Measurements from ENCODE around the gene SHCBP1.

DNA sequence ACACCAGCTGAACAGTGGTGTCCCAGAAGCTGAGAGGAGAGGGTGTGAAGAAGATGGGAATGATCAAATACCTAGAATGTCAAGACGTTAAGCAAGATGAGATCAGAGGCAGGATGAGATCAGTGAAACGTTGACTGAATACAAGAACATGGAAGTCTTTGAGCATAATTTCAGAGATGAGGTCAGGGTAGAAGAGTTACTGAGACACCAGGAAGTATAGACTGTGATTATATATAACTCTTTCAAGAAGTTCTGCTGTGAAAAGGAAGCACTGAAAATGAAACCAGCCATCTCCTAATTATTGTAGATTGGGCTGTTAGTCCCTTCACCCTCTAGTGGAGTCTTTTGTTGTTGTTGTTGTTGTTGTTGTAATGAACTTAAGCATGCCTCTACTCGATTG lies 9.1 kb downstream of the SHCBP1 start:
- TF ChIP-seq, protein P1, sequence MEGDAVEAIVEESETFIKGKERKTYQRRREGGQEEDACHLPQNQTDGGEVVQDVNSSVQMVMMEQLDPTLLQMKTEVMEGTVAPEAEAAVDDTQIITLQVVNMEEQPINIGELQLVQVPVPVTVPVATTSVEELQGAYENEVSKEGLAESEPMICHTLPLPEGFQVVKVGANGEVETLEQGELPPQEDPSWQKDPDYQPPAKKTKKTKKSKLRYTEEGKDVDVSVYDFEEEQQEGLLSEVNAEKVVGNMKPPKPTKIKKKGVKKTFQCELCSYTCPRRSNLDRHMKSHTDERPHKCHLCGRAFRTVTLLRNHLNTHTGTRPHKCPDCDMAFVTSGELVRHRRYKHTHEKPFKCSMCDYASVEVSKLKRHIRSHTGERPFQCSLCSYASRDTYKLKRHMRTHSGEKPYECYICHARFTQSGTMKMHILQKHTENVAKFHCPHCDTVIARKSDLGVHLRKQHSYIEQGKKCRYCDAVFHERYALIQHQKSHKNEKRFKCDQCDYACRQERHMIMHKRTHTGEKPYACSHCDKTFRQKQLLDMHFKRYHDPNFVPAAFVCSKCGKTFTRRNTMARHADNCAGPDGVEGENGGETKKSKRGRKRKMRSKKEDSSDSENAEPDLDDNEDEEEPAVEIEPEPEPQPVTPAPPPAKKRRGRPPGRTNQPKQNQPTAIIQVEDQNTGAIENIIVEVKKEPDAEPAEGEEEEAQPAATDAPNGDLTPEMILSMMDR (IDR thresholded peaks at IDR 0.05; ENCODE audit: insufficient read depth, low read length, poor library complexity, severe bottlenecking), result no peak
- no peak for TF ChIP-seq EZH2phosphoT487 (conservative IDR thresholded peaks at IDR 0.05; ENCODE audit: low read length)
